Endothelial cell of umbilical vein (primary cell): ENCODE results near the gene BCR. TPM values are rescaled to one million over a fixed set of nuclear protein-coding genes. Genes with fewer than 3 reads are reported as not detected.
A peak's percentile ranks its signal among the peaks of the same experiment; 100 is the strongest.

Experiments used
- BruUV-seq: library from RNA; stranded (reverse); fragments of 400-500 nt; replicated peaks from 2 replicates; lab custom pipeline; 2021; lab: Mats Ljungman, UMichigan
- CTCF ChIA-PET: fragments of 300-600, 350-600 bp; sonication (Branson Sonifier 250); formaldehyde crosslinking; loops from one replicate; lab custom pipeline; 2021; ENCODE audit warnings: antibody characterized with exemption, inconsistent platforms; lab: Charles Lee
- POLR2A ChIA-PET: fragments of 300-600, 350-600 bp; sonication (Branson Sonifier 250); formaldehyde crosslinking; loops from one replicate; lab custom pipeline; 2021; ENCODE audit warnings: antibody characterized with exemption, inconsistent platforms; lab: Charles Lee
- DNase-seq: peaks from one replicate; pipeline ENCODE4 v3.0.0-alpha.2; 2011; ENCODE audit warnings: low read depth, low spot score
- FAIRE-seq: peaks from 2 replicates; lab custom pipeline; 2011; peaks lifted over from hg19 to GRCh38; lab: Jason Lieb, UNC
- H2AFZ ChIP-seq: 2 replicates; pipeline ENCODE4 v1.6.0; 2012; ENCODE audit warnings: low read depth, low read length, control low read depth, inconsistent platforms
- H3K27ac ChIP-seq: 2 replicates; pipeline ENCODE4 v1.5.1; 2011; ENCODE audit warnings: low read depth, mild to moderate bottlenecking, control low read depth, low read length, moderate library complexity; ENCODE audit not compliant: insufficient read depth
- H3K27me3 ChIP-seq, 2 experiments: 2 replicates each; pipeline versions ENCODE4 v1.6.0 to v1.6.1; 2011; ENCODE audit warnings: low read length in 2 of 2, mixed read lengths in 1 of 2; ENCODE audit not compliant: control insufficient read depth in 2 of 2, insufficient read depth in 2 of 2
- H3K36me3 ChIP-seq, 2 experiments: 2 replicates in 1 of 2; 3 replicates in 1 of 2; pipeline ENCODE4 v1.5.1; 2011; ENCODE audit warnings: low read length in 2 of 2, mild to moderate bottlenecking in 1 of 2, moderate library complexity in 1 of 2; ENCODE audit not compliant: control insufficient read depth in 2 of 2, insufficient read depth in 2 of 2; ENCODE audit errors: extremely low read depth in 1 of 2
- H3K4me1 ChIP-seq: 3 replicates; pipeline ENCODE4 v1.5.1; 2011; ENCODE audit warnings: mild to moderate bottlenecking, low read length; ENCODE audit not compliant: control insufficient read depth, insufficient read depth; ENCODE audit errors: extremely low read depth
- H3K4me2 ChIP-seq: 2 replicates; pipeline ENCODE4 v1.6.1; 2011; ENCODE audit warnings: low read length, control low read depth, mixed read lengths; ENCODE audit not compliant: insufficient read depth
- H3K4me3 ChIP-seq, 3 experiments: fragments of 200-600 bp in 1 of 3; sonication (generic), shearing (Covaris generic) in 1 of 3; replicated peaks in 1 of 3; 2 replicates each; pipeline ENCODE4 v1.5.1; 2011 to 2016; ENCODE audit warnings: control low read depth in 3 of 3, low read length in 3 of 3, mild to moderate bottlenecking in 2 of 3, inconsistent platforms in 1 of 3, low read depth in 1 of 3, moderate library complexity in 1 of 3; ENCODE audit not compliant: insufficient read depth in 1 of 3
- H3K79me2 ChIP-seq: 2 replicates; pipeline ENCODE4 v1.6.0; 2012; ENCODE audit warnings: low read length, inconsistent platforms; ENCODE audit not compliant: control insufficient read depth, insufficient read depth
- H3K9ac ChIP-seq: replicated peaks from 2 replicates; pipeline ENCODE3; 2011; ENCODE audit warnings: low read length, control low read depth; ENCODE audit not compliant: insufficient read depth; ENCODE audit errors: extremely low read depth
- H3K9me1 ChIP-seq: replicated peaks from 3 replicates; pipeline ENCODE4 v1.6.0; 2011; ENCODE audit warnings: mild to moderate bottlenecking, low read length; ENCODE audit not compliant: control insufficient read depth, insufficient read depth; ENCODE audit errors: extremely low read depth
- H3K9me3 ChIP-seq: replicated peaks from 2 replicates; pipeline ENCODE4 v1.5.1; 2012; ENCODE audit warnings: low read length, inconsistent platforms; ENCODE audit not compliant: control insufficient read depth, insufficient read depth
- H4K20me1 ChIP-seq: replicated peaks from 2 replicates; pipeline ENCODE3; 2011; ENCODE audit warnings: mild to moderate bottlenecking, low read length; ENCODE audit not compliant: control insufficient read depth, insufficient read depth; ENCODE audit errors: extremely low read depth
- FOS ChIP-seq: IDR thresholded peaks from 2 replicates; pipeline ENCODE4 v1.6.1; 2011; ENCODE audit warnings: mild to moderate bottlenecking, low read length, moderate library complexity, borderline replicate concordance; ENCODE audit not compliant: insufficient read depth
- MYC ChIP-seq: IDR thresholded peaks from one replicate; pipeline ENCODE4 v1.6.1; 2011; ENCODE audit warnings: mild to moderate bottlenecking, low read depth, low read length
- POLR2AphosphoS5 ChIP-seq: IDR thresholded peaks from 2 replicates; pipeline ENCODE4 v1.6.1; 2012; ENCODE audit warnings: low read depth, mild to moderate bottlenecking, control low read depth, low read length, moderate library complexity; ENCODE audit not compliant: insufficient read depth
- dilution Hi-C: fragments of 300-500 bp; cut with MboI; formaldehyde crosslinking; loops from one replicate; pipeline ENCODE4 v1.15.0; 2019; ENCODE audit warnings: low sequenced_read_pairs; ENCODE audit not compliant: extremely low pct_ligation_motif_present
- intact Hi-C: fragments of 100-400 bp; cut with micrococcal nuclease; formaldehyde crosslinking; loops from one replicate; pipeline ENCODE4 v1.10.0; 2022
- polyA plus RNA-seq, 4 experiments: library from polyadenylated mRNA; depleted of rRNA in 3 of 4; stranded (reverse) in 3 of 4; unstranded in 1 of 4; fragments of >200 nt; gene quantifications; 2 replicates each; pipeline versions ENCODE4 v1.2.1 to v1.2.3, GENCODE V29; 2011 to 2012; ENCODE audit warnings: missing spikeins in 1 of 4
- total RNA-seq: library from RNA; stranded (reverse); gene quantifications from 2 replicates; pipeline ENCODE4 v1.2.3, GENCODE V29; 2021
- TF ChIP-seq, protein P1 (sequence below): IDR thresholded peaks from 2 replicates; pipeline ENCODE4 v1.6.1; 2011; ENCODE audit not compliant: insufficient read depth, insufficient read length

Gene BCR
- total and polyA plus RNA-seq, 2 donors (not counting 3 experiments of a cell fraction or from before 2014, with no cell fraction given): 129 to 141 TPM

GRCh38 chr22:23144932-23145877 lies 35.1 kb upstream of the BCR start, which contains the start of gene RAB36:
Gene RAB36 (plus strand): TSS chr22:23145477. CDS start chr22:23146617, 1,140 bp downstream.
- BruUV-seq: no TSS peak
- ChIA-PET POLR2A (interaction anchor here (0.7 kb wide), 1 partner anchor 147 kb away, joined by 3 read pairs; no protein-coding TSS in a partner anchor), CTCF (interaction anchor here (0.9 to 3.0 kb wide), 6 partner anchors 12 to 241 kb away, joined by 3 to 16 read pairs (median 9); no protein-coding TSS in a partner anchor)
- no peaks in the 10 kb centered on the region for H3K36me3 ChIP-seq
- DNase-seq (peak; percentile 95), FAIRE-seq (peak; percentile 96)
- H3K9me1 ChIP-seq: no peaks in the 10 kb centered on the region
- peak within 1 kb of the TSS; percentile 26 for H3K27ac ChIP-seq
- H4K20me1 ChIP-seq: no peaks in the 10 kb centered on the region
- peak within 1 kb of the TSS; percentile 77 for H2AFZ ChIP-seq
- no peaks in the 10 kb centered on the region for H3K79me2 ChIP-seq
- dilution Hi-C loops (no loop called here), intact Hi-C loops (loop anchor here (10.0 kb wide), 1 partner anchor 240 kb away; no protein-coding TSS in a partner anchor)
- H3K9me3 ChIP-seq: no peaks in the 10 kb centered on the region
- TF ChIP-seq, protein P1, sequence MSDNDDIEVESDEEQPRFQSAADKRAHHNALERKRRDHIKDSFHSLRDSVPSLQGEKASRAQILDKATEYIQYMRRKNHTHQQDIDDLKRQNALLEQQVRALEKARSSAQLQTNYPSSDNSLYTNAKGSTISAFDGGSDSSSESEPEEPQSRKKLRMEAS: peak; percentile 58
- TF ChIP-seq MYC: no peak
- TF ChIP-seq FOS: no peak
- TF ChIP-seq POLR2AphosphoS5: peak; percentile 22
- peaks cover 9% of the 10 kb centered on the region for H3K4me1 ChIP-seq
- peak within 1 kb of the TSS; percentile 52 for H3K9ac ChIP-seq
- H3K4me3 ChIP-seq: peak within 1 kb of the TSS; percentile 25 to 35 (median 26)
- no peaks in the 10 kb centered on the region for H3K27me3 ChIP-seq
- H3K4me2 ChIP-seq: peak within 1 kb of the TSS; percentile 75
